ENCODE measurements around the gene TEC. TPM values are rescaled to one million over a fixed set of nuclear protein-coding genes. Genes with fewer than 3 reads are reported as not detected.

The TEC gene
- polyA plus RNA-seq, 1 donor (not counting 4 experiments of a cell fraction or from before 2014, with no cell fraction given), result 0.39 TPM

GRCh38 chr4:48195853-48196252, 73.8 kb downstream of the TEC start:
- Histone ChIP-seq H3K4me2 (ENCODE audit: control insufficient read depth, extremely low read depth, insufficient read depth, low read depth, low read length) (no peak overlapping the region), H3K9me3 (ENCODE audit: control insufficient read depth, low read depth, low read length) (no peaks in the 10 kb centered on the region), H4K20me1 (ENCODE audit: control insufficient read depth, extremely low read depth, insufficient read depth, low read length) (no peaks in the 10 kb centered on the region), H3K4me3 (ENCODE audit: control insufficient read depth in 2 of 3, extremely low read depth in 1 of 3, insufficient read depth in 2 of 3, low read depth in 1 of 3, low read length in 3 of 3) (no peak overlapping the region), H3K4me1 (ENCODE audit: control insufficient read depth, extremely low read depth, insufficient read depth, low read length) (no peaks in the 10 kb centered on the region), H3K79me2 (ENCODE audit: control insufficient read depth, insufficient read depth, low read length) (no peaks in the 10 kb centered on the region), H3K36me3 (ENCODE audit: control insufficient read depth in 2 of 2, extremely low read depth in 1 of 2, insufficient read depth in 2 of 2, low read length in 2 of 2) (no peaks in the 10 kb centered on the region), H3K27ac (ENCODE audit: control insufficient read depth, insufficient read depth, low read length) (no peak overlapping the region), H2AFZ (ENCODE audit: control insufficient read depth, low read length) (no peak overlapping the region), H3K9me1 (ENCODE audit: control insufficient read depth, extremely low read depth, insufficient read depth, low read length) (no peaks in the 10 kb centered on the region), H3K9ac (ENCODE audit: control insufficient read depth, extremely low read depth, insufficient read depth, low read length) (no peak overlapping the region), H3K27me3 (ENCODE audit: control insufficient read depth, extremely low read depth, insufficient read depth, low read length) (no peaks in the 10 kb centered on the region)
- FAIRE-seq (no peak), DNase-seq (ENCODE audit: low read depth, low spot score) (no peak)
- TF ChIP-seq EZH2 (IDR thresholded peaks at IDR 0.05; ENCODE audit: low read length), result no peak
- TF ChIP-seq CTCF (optimal IDR thresholded peaks at IDR 0.05 in 1 of 3, IDR thresholded peaks at IDR 0.05 in 1 of 3, conservative IDR thresholded peaks at IDR 0.05 in 1 of 3; ENCODE audit: extremely low read depth in 1 of 3, insufficient read depth in 2 of 3, low read length in 3 of 3), result no peak
- dilution Hi-C loops (cut with MboI; ENCODE audit: extremely low pct_ligation_motif_present, low sequenced_read_pairs), result no loop called here

- dilution Hi-C loops (cut with MboI; ENCODE audit: extremely low pct_ligation_motif_present, low sequenced_read_pairs), result no loop called here
- Histone ChIP-seq H3K4me3 (ENCODE audit: control insufficient read depth in 2 of 3, extremely low read depth in 1 of 3, insufficient read depth in 2 of 3, low read depth in 1 of 3, low read length in 3 of 3) (no peak overlapping the region), H3K27ac (ENCODE audit: control insufficient read depth, insufficient read depth, low read length) (no peak overlapping the region), H3K9me1 (ENCODE audit: control insufficient read depth, extremely low read depth, insufficient read depth, low read length) (no peaks in the 10 kb centered on the region), H3K36me3 (ENCODE audit: control insufficient read depth in 2 of 2, extremely low read depth in 1 of 2, insufficient read depth in 2 of 2, low read length in 2 of 2) (no peaks in the 10 kb centered on the region), H3K27me3 (ENCODE audit: control insufficient read depth, extremely low read depth, insufficient read depth, low read length) (no peaks in the 10 kb centered on the region), H3K9ac (ENCODE audit: control insufficient read depth, extremely low read depth, insufficient read depth, low read length) (no peak overlapping the region), H3K4me1 (ENCODE audit: control insufficient read depth, extremely low read depth, insufficient read depth, low read length) (no peaks in the 10 kb centered on the region), H2AFZ (ENCODE audit: control insufficient read depth, low read length) (no peak overlapping the region), H3K79me2 (ENCODE audit: control insufficient read depth, insufficient read depth, low read length) (no peaks in the 10 kb centered on the region), H3K9me3 (ENCODE audit: control insufficient read depth, low read depth, low read length) (no peaks in the 10 kb centered on the region), H3K4me2 (ENCODE audit: control insufficient read depth, extremely low read depth, insufficient read depth, low read depth, low read length) (no peak overlapping the region), H4K20me1 (ENCODE audit: control insufficient read depth, extremely low read depth, insufficient read depth, low read length) (no peaks in the 10 kb centered on the region)
- DNase-seq (ENCODE audit: low read depth, low spot score) (no peak), FAIRE-seq (no peak)
- no peak for TF ChIP-seq CTCF (optimal IDR thresholded peaks at IDR 0.05 in 1 of 3, IDR thresholded peaks at IDR 0.05 in 1 of 3, conservative IDR thresholded peaks at IDR 0.05 in 1 of 3; ENCODE audit: extremely low read depth in 1 of 3, insufficient read depth in 2 of 3, low read length in 3 of 3)
- TF ChIP-seq EZH2 (IDR thresholded peaks at IDR 0.05; ENCODE audit: low read length), result no peak
Observed at GRCh38 chr4:48195374-48195773, 74.3 kb downstream of the TEC start.

All from keratinocyte (primary cell).